GM21576 (cell line): ENCODE measurements around the gene NR2E3.

Experiments
- ATAC-seq: cut with Tn5 transposase; IDR thresholded peaks from one replicate; pipeline ENCODE4 v1.9.1; 2021; ENCODE audit warnings: mild to moderate bottlenecking, moderate library complexity; ENCODE audit not compliant: unreplicated experiment

Gene NR2E3

DNA sequence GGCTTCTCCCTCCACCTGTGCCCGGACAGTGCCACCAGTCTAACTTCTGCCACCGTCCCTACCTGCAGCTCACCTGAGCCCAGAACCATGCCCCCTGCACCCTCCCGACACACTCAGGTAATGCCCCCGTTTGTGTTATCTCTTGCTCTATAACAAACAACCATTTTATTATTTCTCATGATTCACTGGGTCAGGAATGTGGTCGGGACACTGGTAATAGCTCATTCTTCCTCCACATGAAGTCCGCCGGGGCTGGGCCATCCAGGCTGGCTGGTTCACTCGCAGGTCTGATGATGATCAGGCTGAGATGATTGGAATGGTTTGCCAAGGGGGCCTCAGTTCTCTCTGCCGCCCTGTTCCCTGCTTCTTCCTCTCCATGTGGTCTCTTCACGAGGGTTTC, 20.3 kb upstream of the NR2E3 start:
- ATAC-seq, result no peak

DNA sequence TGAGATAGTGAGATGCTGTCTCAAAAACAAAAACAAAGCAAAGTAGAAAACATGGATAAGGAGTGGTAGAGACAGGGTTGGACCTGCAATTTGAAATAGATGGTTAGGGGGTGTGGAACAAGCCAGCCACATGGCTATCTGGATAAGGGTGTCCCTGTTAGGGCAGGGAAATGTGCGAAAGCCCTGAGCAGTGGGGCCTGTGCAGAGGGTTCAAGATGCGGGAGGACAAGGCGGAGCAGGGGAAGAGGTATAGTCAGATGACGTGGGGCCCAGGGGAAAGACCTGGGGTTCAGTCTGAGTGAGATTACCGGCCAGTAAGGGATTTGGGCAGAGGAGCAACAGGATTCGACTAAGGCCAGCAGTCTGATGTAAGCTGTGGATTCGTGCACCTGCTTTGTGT, 18.4 kb upstream of the NR2E3 start:
- ATAC-seq, result no peak

- ATAC-seq, result no peak
Observed at GRCh38 chr15:71792521-71792920, 17.8 kb upstream of the NR2E3 start.

DNA sequence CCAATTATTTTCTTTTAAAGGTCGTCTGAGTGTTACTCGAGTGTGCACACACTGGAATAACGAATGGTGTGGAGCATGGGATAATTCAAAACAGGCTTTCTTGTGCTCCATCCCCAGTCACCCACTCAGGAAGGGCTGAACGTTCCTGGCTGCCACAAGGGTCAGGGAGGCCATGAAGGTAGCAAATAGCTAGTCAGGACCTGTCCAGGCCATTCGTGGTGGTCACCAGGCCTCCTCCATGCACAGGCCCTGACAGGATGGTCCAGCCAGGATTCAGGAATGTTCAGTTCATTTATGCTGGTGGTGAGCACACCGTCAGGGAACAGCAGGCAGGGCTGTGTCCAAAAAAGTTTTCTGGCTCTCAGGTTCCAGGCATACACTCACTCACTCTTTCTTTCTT, 11.7 kb upstream of the NR2E3 start:
- ATAC-seq, result no peak

DNA sequence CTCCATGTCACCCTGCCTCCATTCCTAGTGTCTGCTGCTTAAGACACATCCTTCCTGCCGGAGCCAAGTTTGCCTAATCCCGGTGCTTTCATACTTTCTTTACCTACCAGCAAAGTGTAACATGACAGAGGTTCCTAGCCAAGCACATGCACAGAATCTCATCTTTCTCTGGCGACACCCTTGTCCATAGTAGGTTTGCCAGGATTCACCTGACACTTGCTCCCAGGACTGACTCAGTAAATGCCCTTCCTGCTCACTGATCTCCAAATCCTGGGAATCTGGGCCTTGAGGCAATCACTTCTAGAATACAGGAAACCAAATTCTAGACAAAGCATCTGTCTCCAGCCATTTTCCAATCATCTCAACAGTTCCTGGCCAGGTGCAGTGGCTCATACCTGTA, 10.2 kb upstream of the NR2E3 start:
- ATAC-seq, result no peak

DNA sequence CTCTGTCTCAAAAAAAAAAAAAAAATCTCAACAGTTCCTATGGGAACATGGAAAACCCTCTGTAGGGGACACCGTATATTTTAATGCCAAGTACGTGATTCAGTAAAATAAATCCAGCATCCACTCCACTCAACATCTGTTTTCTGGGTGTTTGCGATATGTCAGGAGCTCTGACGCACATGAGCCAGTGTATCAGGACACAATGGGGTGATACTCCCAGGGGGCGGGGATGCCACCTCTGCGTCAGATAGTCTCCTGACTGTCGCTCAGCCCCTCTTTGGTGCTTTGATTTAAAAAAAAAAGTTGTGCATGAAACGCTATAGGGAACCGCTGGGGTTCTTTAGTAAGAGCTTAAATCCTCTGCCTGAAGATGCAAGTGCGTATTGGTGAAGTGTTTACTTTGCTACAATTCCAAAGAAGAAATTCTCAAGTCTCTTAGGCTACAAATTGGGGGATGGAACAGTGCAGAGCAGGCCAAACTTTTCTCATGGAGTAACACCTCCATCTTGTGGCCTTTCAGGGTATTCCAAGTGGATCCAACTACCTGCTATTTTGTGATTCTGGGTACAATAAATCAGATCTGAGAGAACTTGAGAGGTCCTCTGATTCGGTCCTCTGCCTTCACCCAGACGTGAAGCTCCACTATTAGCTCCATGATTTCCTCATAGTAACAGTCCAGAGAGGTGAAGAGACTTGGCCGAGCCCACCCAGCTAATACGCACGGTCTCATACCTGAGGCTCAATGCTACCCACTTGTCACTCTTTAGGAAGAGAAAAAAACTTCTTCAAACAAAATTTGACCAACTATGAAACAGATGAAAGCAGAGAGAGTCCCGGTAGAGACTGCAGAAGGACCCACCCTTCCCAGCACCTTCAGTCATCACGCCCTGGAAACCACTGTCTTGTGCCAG, 9.3 kb upstream of the NR2E3 start:
- ATAC-seq, result no peak

GRCh38 chr15:71801935-71802655, 8.3 kb upstream of the NR2E3 start:
- ATAC-seq, result no peak

DNA sequence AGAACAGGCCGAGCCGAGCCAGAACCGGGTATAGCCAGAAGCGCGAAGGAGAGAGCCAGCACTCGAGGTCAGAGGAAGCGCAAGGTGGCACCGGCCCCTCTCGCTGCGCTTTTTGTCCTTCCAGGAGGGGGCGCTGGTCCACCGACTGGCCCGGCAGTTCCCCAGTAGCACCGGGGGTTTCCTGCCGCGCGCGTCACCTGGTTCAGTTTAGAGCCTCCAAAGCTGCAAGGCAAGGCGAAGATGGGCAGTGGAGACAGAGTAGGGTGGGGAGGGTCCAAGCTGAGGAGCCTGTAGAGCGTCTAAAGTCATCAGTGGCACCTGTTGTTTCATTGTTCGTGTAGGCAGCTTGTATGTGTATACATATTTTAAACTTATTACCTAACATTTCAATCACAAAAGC, 7.6 kb upstream of the NR2E3 start:
- no peak for ATAC-seq

GRCh38 chr15:71804226-71804625, 6.1 kb upstream of the NR2E3 start:
- no peak for ATAC-seq

- ATAC-seq, result no peak
Observed at GRCh38 chr15:71804695-71805470, 5.5 kb upstream of the NR2E3 start.

DNA sequence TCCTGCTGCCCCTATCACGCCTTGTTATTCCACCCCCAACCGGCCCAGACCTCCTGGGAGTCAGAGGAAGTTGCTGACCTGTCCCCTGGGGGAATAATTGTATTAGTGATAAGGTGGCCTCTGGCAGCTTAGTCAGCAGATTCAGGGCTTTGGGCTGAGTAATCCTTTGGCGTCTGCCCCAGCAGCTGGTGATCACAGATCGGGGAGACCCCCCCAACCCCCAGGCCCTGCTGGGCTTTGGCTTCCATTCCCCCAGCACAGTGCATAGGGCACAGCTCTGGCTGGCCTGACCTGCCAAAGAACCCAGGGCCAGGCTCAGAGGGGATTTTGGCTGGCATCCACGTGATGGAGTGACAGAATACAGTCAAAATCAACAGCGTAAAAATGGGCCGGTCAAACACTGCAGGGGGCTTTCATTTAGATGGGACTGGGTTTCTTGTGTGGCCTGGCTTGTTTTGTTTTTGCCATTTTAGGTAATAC, 3.9 kb upstream of the NR2E3 start:
- ATAC-seq, result no peak

DNA sequence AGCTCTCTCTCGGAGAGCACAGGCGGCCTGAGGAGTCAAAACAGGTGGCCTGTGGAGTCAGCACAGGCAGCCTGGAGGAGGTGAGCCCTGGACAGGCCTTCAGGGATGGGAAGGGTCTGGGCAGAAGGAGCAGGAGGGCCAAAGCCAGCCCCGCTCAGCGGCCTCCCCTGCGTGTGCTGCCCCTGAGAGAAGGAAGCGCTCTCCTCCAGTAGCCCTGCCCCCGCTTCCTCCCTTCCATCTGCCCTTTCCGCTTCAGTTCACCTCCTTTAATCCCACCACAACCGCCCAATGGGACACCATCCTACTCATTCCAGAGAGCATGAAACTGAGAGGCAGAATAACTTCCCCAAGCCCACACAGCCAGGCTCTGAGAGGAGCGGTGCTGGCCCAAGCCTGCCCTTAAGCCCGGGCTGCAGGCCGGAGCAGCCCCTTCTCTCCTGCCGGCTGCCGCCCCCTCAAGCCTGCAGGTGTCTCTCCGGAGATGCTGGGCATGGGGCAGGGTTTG, 3.2 kb upstream of the NR2E3 start:
- ATAC-seq, result no peak

GRCh38 chr15:71807691-71808091, 2.7 kb upstream of the NR2E3 start:
- ATAC-seq, result no peak

DNA sequence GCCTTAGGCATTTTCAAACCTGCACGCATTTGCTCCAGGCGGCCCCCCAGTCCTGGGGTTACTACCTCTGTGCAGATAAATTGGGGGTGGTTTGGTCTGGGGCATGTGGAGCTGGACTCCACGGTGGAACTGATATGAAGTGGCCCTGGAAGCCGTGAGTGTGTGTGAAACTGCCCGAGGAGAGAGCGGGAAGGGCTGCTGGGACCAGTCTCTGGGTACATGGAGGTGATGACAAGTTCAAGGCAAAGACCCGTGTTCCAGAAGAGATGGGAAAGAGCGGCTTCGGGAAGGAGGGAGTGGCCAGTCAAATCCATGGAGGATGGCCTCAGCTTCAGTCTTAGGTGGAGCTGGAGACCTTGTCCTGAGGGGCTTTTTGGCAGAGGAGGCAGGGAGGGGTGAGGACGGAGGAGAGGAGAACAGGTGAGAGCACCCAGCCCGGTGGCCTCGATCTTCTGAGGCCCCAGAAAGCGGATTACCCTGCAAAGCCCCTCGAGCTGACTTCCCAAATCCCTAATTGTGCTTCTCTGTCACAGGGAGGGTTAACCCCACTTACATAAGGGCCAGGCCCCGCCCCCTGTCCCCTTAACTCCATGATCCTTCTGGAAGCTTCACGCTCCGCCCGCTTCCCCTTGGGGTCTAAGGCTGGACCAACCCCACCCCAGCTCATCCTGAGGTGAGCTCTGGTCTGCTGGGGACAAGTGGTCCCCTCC, 1.9 kb upstream of the NR2E3 start:
- ATAC-seq, result no peak

- ATAC-seq, result no peak
Observed at GRCh38 chr15:71809346-71809745, 1.0 kb upstream of the NR2E3 start.

DNA sequence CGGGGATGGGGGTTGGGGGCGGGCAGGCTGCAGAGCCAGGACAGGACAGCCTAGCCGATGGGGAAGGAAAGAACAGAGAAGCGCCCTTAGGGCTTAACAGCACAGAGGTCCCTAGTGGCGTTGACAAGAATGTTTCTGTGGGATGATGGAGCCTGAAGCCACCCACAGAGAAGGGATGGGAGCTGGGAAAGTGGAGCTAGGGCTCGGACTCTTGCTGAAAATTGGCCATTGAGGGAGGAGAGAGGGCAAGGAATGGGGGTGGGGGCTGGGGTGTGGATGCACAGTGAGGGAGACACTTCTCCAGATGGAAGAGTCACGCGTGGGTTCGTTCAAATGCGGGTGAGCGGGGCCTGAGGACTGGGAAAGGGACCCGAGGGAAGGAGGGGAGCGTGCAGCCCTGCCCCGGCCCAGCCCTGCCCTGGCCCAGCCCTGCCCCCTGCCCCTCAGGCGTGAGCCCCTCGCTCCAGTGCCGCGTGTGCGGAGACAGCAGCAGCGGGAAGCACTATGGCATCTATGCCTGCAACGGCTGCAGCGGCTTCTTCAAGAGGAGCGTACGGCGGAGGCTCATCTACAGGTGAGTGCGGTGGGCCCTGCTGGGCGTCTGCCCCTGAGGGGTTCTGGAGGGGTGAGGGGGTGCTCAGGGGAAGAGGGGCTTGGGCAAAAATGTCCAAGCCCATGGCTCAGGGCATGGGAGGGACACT, 832 bp downstream of the NR2E3 start:
- no peak for ATAC-seq

DNA sequence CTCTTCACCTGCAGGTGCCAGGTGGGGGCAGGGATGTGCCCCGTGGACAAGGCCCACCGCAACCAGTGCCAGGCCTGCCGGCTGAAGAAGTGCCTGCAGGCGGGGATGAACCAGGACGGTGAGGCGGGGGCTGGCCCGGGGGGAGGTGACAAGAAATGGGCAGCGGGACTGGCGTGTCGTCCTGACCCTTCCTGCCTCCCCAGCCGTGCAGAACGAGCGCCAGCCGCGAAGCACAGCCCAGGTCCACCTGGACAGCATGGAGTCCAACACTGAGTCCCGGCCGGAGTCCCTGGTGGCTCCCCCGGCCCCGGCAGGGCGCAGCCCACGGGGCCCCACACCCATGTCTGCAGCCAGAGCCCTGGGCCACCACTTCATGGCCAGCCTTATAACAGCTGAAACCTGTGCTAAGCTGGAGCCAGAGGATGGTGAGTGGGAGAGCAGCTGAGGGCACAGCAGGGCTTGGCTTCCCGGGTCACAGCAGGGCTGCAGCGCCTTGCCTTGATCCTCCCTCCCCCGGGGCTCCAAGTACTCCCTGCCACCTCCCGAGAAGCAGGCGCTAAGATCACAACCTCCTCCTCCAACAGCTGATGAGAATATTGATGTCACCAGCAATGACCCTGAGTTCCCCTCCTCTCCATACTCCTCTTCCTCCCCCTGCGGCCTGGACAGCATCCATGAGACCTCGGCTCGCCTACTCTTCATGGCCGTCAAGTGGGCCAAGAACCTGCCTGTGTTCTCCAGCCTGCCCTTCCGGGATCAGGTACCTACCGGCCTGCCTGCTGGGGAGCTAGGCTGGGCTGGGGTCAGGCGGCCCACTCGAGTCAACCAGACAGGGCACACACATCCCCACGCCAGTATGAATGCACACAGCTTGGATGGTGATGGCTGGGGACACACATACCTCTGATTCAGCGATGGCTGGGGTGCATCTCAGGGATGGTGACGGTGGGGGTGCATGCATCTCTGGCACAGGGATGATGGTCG, 1.7 kb downstream of the NR2E3 start:
- ATAC-seq, result no peak

- ATAC-seq, result no peak
Observed at GRCh38 chr15:71812966-71813722, 2.8 kb downstream of the NR2E3 start.
